Activated T-cell treated with anti-CD3 and anti-CD28 coated beads, Interleukin-2, amount 50 U/mL, for 24 hours (primary cell): ENCODE data around the gene PPP1R9B.
A peak's percentile ranks its signal among the peaks of the same experiment; 100 is the strongest.

Experiments used
- DNase-seq: peaks from one replicate; pipeline ENCODE4 v3.0.0-alpha.2; 2020
- H3K27ac Mint-ChIP-seq: 2 replicates; pipeline ENCODE4 v1.8.0; 2020; ENCODE audit warnings: mild to moderate bottlenecking, mixed read lengths
- H3K27me3 Mint-ChIP-seq: 2 replicates; pipeline ENCODE4 v1.8.0; 2020; ENCODE audit warnings: mixed read lengths
- H3K36me3 Mint-ChIP-seq: 2 replicates; pipeline ENCODE4 v1.8.0; 2020; ENCODE audit warnings: low read depth, mixed read lengths
- H3K4me1 Mint-ChIP-seq: 2 replicates; pipeline ENCODE4 v1.8.0; 2020; ENCODE audit warnings: low read depth, mixed read lengths
- H3K4me3 Mint-ChIP-seq: 2 replicates; pipeline ENCODE4 v1.8.0; 2020; ENCODE audit warnings: mild to moderate bottlenecking, moderate library complexity, mixed read lengths
- H3K9me3 Mint-ChIP-seq: 2 replicates; pipeline ENCODE4 v1.8.0; 2020; ENCODE audit warnings: mixed read lengths

The PPP1R9B gene

GRCh38 chr17:50135316-50136095 is 15.0 kb downstream of the PPP1R9B start:
- H3K27ac Mint-ChIP-seq: no peak overlapping the region
- no peaks in the 10 kb centered on the region for H3K9me3 Mint-ChIP-seq
- peaks cover 79% of the 10 kb centered on the region for H3K36me3 Mint-ChIP-seq
- H3K4me1 Mint-ChIP-seq: peaks cover 23% of the 10 kb centered on the region
- DNase-seq: no peak
- peaks cover 10% of the 10 kb centered on the region for H3K27me3 Mint-ChIP-seq
- H3K4me3 Mint-ChIP-seq: no peak overlapping the region

GRCh38 chr17:50134206-50135110 is 16.0 kb downstream of the PPP1R9B start:
- no peak overlapping the region for H3K27ac Mint-ChIP-seq
- H3K4me3 Mint-ChIP-seq: no peak overlapping the region
- no peaks in the 10 kb centered on the region for H3K9me3 Mint-ChIP-seq
- no peak for DNase-seq
- H3K27me3 Mint-ChIP-seq: peaks cover 11% of the 10 kb centered on the region
- H3K36me3 Mint-ChIP-seq: peaks cover 68% of the 10 kb centered on the region
- peaks cover 18% of the 10 kb centered on the region for H3K4me1 Mint-ChIP-seq

- peaks cover 14% of the 10 kb centered on the region for H3K27me3 Mint-ChIP-seq
- H3K9me3 Mint-ChIP-seq: no peaks in the 10 kb centered on the region
- DNase-seq: no peak
- H3K4me1 Mint-ChIP-seq: peaks cover 21% of the 10 kb centered on the region
- H3K36me3 Mint-ChIP-seq: peaks cover 61% of the 10 kb centered on the region
- H3K4me3 Mint-ChIP-seq: no peak overlapping the region
- H3K27ac Mint-ChIP-seq: no peak overlapping the region
Measured at GRCh38 chr17:50133769-50134099, 16.7 kb downstream of the PPP1R9B start.

GRCh38 chr17:50133028-50133768 is 17.3 kb downstream of the PPP1R9B start:
- Mint-ChIP-seq H3K4me1 (peaks cover 22% of the 10 kb centered on the region), H3K36me3 (peaks cover 56% of the 10 kb centered on the region), H3K9me3 (no peaks in the 10 kb centered on the region), H3K27me3 (peaks cover 18% of the 10 kb centered on the region), H3K27ac (no peak overlapping the region), H3K4me3 (no peak overlapping the region)
- DNase-seq: no peak

- no peak overlapping the region for H3K27ac Mint-ChIP-seq
- peaks cover 46% of the 10 kb centered on the region for H3K36me3 Mint-ChIP-seq
- peaks cover 26% of the 10 kb centered on the region for H3K27me3 Mint-ChIP-seq
- H3K4me1 Mint-ChIP-seq: peaks cover 22% of the 10 kb centered on the region
- no peak overlapping the region for H3K4me3 Mint-ChIP-seq
- H3K9me3 Mint-ChIP-seq: no peaks in the 10 kb centered on the region
- DNase-seq: no peak
Measured at GRCh38 chr17:50132104-50132794, 18.2 kb downstream of the PPP1R9B start.

GRCh38 chr17:50130559-50131305 is 19.7 kb downstream of the PPP1R9B start:
- Mint-ChIP-seq H3K27ac (peak overlapping the region; percentile 40), H3K9me3 (no peaks in the 10 kb centered on the region), H3K27me3 (peaks cover 26% of the 10 kb centered on the region), H3K4me3 (peak overlapping the region; percentile 61), H3K4me1 (peaks cover 22% of the 10 kb centered on the region), H3K36me3 (peaks cover 31% of the 10 kb centered on the region)
- DNase-seq: peak; percentile 39

GRCh38 chr17:50129728-50130558 is 20.5 kb downstream of the PPP1R9B start, which contains the start of gene SAMD14:
SAMD14 (minus strand) TSS chr17:50130160; CDS start chr17:50124959, 5,201 bp downstream.
- Mint-ChIP-seq H3K27me3 (peaks cover 26% of the 10 kb centered on the region), H3K36me3 (peaks cover 25% of the 10 kb centered on the region), H3K4me1 (peaks cover 22% of the 10 kb centered on the region), H3K27ac (peak within 1 kb of the TSS; percentile 40), H3K9me3 (no peaks in the 10 kb centered on the region), H3K4me3 (peak within 1 kb of the TSS; percentile 61)
- peak; percentile 56 for DNase-seq

GRCh38 chr17:50129353-50129727 is 21.1 kb downstream of the PPP1R9B start:
- peaks cover 19% of the 10 kb centered on the region for H3K36me3 Mint-ChIP-seq
- H3K27me3 Mint-ChIP-seq: peaks cover 26% of the 10 kb centered on the region
- H3K4me1 Mint-ChIP-seq: peaks cover 22% of the 10 kb centered on the region
- no peaks in the 10 kb centered on the region for H3K9me3 Mint-ChIP-seq
- H3K4me3 Mint-ChIP-seq: peak overlapping the region; percentile 56
- no peak overlapping the region for H3K27ac Mint-ChIP-seq
- DNase-seq: peak; percentile 36

GRCh38 chr17:50128441-50129352 is 21.8 kb downstream of the PPP1R9B start:
- Mint-ChIP-seq H3K27me3 (peaks cover 26% of the 10 kb centered on the region), H3K27ac (no peak overlapping the region), H3K4me3 (peak overlapping the region; percentile 50)

GRCh38 chr17:50127697-50128361 is 22.6 kb downstream of the PPP1R9B start:
- H3K36me3 Mint-ChIP-seq: peaks cover 6% of the 10 kb centered on the region
- no peak overlapping the region for H3K4me3 Mint-ChIP-seq
- H3K9me3 Mint-ChIP-seq: no peaks in the 10 kb centered on the region
- H3K27ac Mint-ChIP-seq: no peak overlapping the region
- DNase-seq: no peak
- H3K4me1 Mint-ChIP-seq: peaks cover 22% of the 10 kb centered on the region
- peaks cover 26% of the 10 kb centered on the region for H3K27me3 Mint-ChIP-seq

More at GRCh38 chr17:50128441-50129352, 21.8 kb downstream of the PPP1R9B start:
- H3K9me3 Mint-ChIP-seq: no peaks in the 10 kb centered on the region
- H3K36me3 Mint-ChIP-seq: peaks cover 13% of the 10 kb centered on the region
- DNase-seq: no peak
- H3K4me1 Mint-ChIP-seq: peaks cover 22% of the 10 kb centered on the region

GRCh38 chr17:50125420-50125997 is 25.0 kb downstream of the PPP1R9B start:
- Mint-ChIP-seq H3K36me3 (no peaks in the 10 kb centered on the region), H3K4me1 (peaks cover 10% of the 10 kb centered on the region), H3K27ac (no peak overlapping the region), H3K27me3 (peaks cover 22% of the 10 kb centered on the region), H3K9me3 (no peaks in the 10 kb centered on the region), H3K4me3 (no peak overlapping the region)
- DNase-seq: no peak
